Heart right ventricle (tissue), 16 donors: ENCODE measurements around the gene KRTAP4-4. TPM values are rescaled to one million over a fixed set of nuclear protein-coding genes. Genes with fewer than 3 reads are reported as not detected.
"Not testable (repeated sequence)": the region's sequence is repeated elsewhere in the genome, so short reads cannot be mapped to it uniquely, and the experiment has no call there.

Source experiments
- ATAC-seq, 8 donors: fragments of 200-7000 bp; cut with Tn5 transposase; one replicate each; pipeline ENCODE4 v1.9.1; 2020; ENCODE audit warnings: mild to moderate bottlenecking in 8 of 8, moderate library complexity in 8 of 8, moderate number of reproducible peaks in 1 of 8
- DNase-seq, 2 donors: peaks; one replicate each; pipeline ENCODE4 v3.0.0-alpha.2; 2020
- H3K27ac ChIP-seq, 10 donors: fragments of 200-600 bp; sonication (generic) in 2 of 10; one replicate each; pipeline versions ENCODE4 v1.5.0 to v1.8.0; 2020 to 2022; ENCODE audit warnings: mild to moderate bottlenecking in 3 of 10
- H3K27me3 ChIP-seq, 7 donors: fragments of 200-600 bp; one replicate each; pipeline ENCODE4 v1.8.0; 2021 to 2022; ENCODE audit warnings: mild to moderate bottlenecking in 2 of 7
- H3K36me3 ChIP-seq, 9 donors: fragments of 200-600 bp; sonication (generic) in 1 of 9; one replicate each; pipeline versions ENCODE4 v1.5.0 to v1.8.0; 2020 to 2022; ENCODE audit warnings: mild to moderate bottlenecking in 2 of 9
- H3K4me1 ChIP-seq, 9 donors: fragments of 200-600 bp; sonication (generic) in 1 of 9; one replicate each; pipeline versions ENCODE4 v1.5.0 to v1.8.0; 2020 to 2022; ENCODE audit warnings: mild to moderate bottlenecking in 4 of 9
- H3K4me3 ChIP-seq, 10 donors: fragments of 200-600 bp; sonication (generic) in 2 of 10; one replicate each; pipeline versions ENCODE4 v1.5.0 to v1.8.0; 2020 to 2022; ENCODE audit warnings: mild to moderate bottlenecking in 7 of 10, moderate library complexity in 2 of 10
- H3K9me3 ChIP-seq, 11 donors: fragments of 200-600 bp in 10 of 11; sonication (generic) in 2 of 11; one replicate each; pipeline versions ENCODE4 v1.5.0 to v1.8.0; 2013 to 2022; ENCODE audit warnings: mild to moderate bottlenecking in 2 of 11, control low read depth in 1 of 11, moderate library complexity in 1 of 11
- CTCF ChIP-seq, 9 donors: fragments of 200-600 bp; sonication (generic) in 2 of 9; IDR thresholded peaks; one replicate each; pipeline versions ENCODE4 v1.5.0 to v1.8.0; 2021 to 2022; ENCODE audit warnings: antibody characterized with exemption in 9 of 9, mild to moderate bottlenecking in 5 of 9, moderate library complexity in 1 of 9
- WGBS, 2 donors: extraction: QIAGEN DNeasy Blood & Tissue Kit; methylation state at CpG; one replicate each; pipeline ENCODE4 v1.1.7; 2013; ENCODE audit warnings: inconsistent platforms in 1 of 2; 5-methylcytosine and 5-hydroxymethylcytosine counted together
- intact Hi-C, 10 donors: fragments of 100-400 bp; cut with DNase I; formaldehyde crosslinking; loops; one replicate each; pipeline versions ENCODE4 v1.11.1 to v1.14.2; 2022
- polyA plus RNA-seq, 2 donors: library from polyadenylated mRNA; stranded (reverse); fragments of 200-250 nt; gene quantifications; one replicate each; pipeline ENCODE4 v1.2.3, GENCODE V29; 2013
- total RNA-seq, 10 donors: library from RNA; stranded (reverse); fragmentation: NEBNext Ultra II Directional in 3 of 10; extraction: Animal tissue kit (Norgen Biotek cat#: 25700) in 3 of 10; gene quantifications; one replicate each; pipeline versions ENCODE4 v1.2.1 to v1.2.4, GENCODE V29; 2021 to 2023
- donor health status: Arrhythmogenic right ventricular cardiomyopathy.
- donor health status: ischemic (EF 13 %, LVEDD 7.1; RV severe dilation, severe dysfunction).
- donor health status: healthy with polysubstance abuse.
- donor health status: DM: no; HTN: yes; CAD: no.
- donor health status: DM: no; HTN: no; CAD: no.
- donor health status: ischemic (EF 25% LVEDD 6.9; RV normal size, moderate dysfunction).
- donor health status: ischemic (EF 25% LVEDD 5.7; RV mildly dilated, moderate dysfunction).
- donor health status: healthy.
- donor health status: DM: yes; HTN: yes; CAD: no.
- donor health status: Ischemic cardiomyopathy.
- donor health status: ischemic (EF 35%, LVEDD 5.7; RV mildly dilated, moderate dysfunction).
- donor health status: nonischemic (EF 11% LVEDD 7.7; RV severe dilation, severe dysfunction).
- donor health status: DM: yes; HTN: yes; CAD: no.
- donor health status: PGD.
- donor health status: ischemic (EF 29% LVEDD 5.4; RV normal size, mild dysfunction).
- donor health status: nonischemic (EF 23%, LVEDD 6.1; RV moderate dilation, normal function).

Gene KRTAP4-4
- total and polyA plus RNA-seq, 12 donors = not detected

GRCh38 chr17:41125064-41125463 lies 35.5 kb downstream of the KRTAP4-4 start:
- TF ChIP-seq CTCF (IDR thresholded peaks at IDR 0.05) = no peak
- 92 to 93% methylated on average over 2 of the region's 2 CpGs for WGBS, 2 donors
- H3K36me3 ChIP-seq = no peaks in the 10 kb centered on the region
- H3K27ac ChIP-seq = no peak overlapping the region
- peaks cover 0 to 24% (median 4%) of the 10 kb centered on the region in 7 donors for H3K27me3 ChIP-seq
- ATAC-seq (no peak), DNase-seq (no peak)
- H3K9me3 ChIP-seq = peaks cover 0 to 6% (median 0%) of the 10 kb centered on the region in 11 donors
- no peak overlapping the region for H3K4me3 ChIP-seq
- no peaks in the 10 kb centered on the region for H3K4me1 ChIP-seq
- intact Hi-C loops = loop anchor here in 1 of 10 donors (10.0 kb wide), 1 partner anchor 60 kb away; the partner anchor contains the start of genes KRTAP4-1 and KRTAP9-1

- WGBS, 2 donors = 59 to 62% methylated on average over 3 of the region's 3 CpGs
- not testable (repeated sequence) for H3K4me1 ChIP-seq, DNase-seq, H3K4me3 ChIP-seq, ATAC-seq, H3K27ac ChIP-seq, H3K9me3 ChIP-seq, H3K36me3 ChIP-seq
- intact Hi-C loops = loop anchor here in 1 of 10 donors (10.0 kb wide), 1 partner anchor 61 kb away; the partner anchor contains the start of genes KRTAP4-1 and KRTAP9-1
- peaks cover 0 to 31% (median 4%) of the 10 kb centered on the region in 7 donors for H3K27me3 ChIP-seq
These were observed 36.6 kb downstream of the KRTAP4-4 start, which contains the start of gene KRTAP4-12 for GRCh38 chr17:41123991-41124371. Gene KRTAP4-12 (minus strand): TSS chr17:41124182. CDS start chr17:41124122, 60 bp downstream.

- not testable (repeated sequence) for DNase-seq, H3K27ac ChIP-seq, ATAC-seq, H3K4me3 ChIP-seq, H3K36me3 ChIP-seq, H3K4me1 ChIP-seq, H3K9me3 ChIP-seq
- intact Hi-C loops = loop anchor here in 1 of 10 donors (10.0 kb wide), 1 partner anchor 61 kb away; the partner anchor contains the start of genes KRTAP4-1 and KRTAP9-1
- 64 to 80% methylated on average over 12 of the region's 12 CpGs for WGBS, 2 donors
- peaks cover 0 to 31% (median 4%) of the 10 kb centered on the region in 7 donors for H3K27me3 ChIP-seq
These were observed 37.1 kb downstream of the KRTAP4-4 start for GRCh38 chr17:41123292-41123990.

GRCh38 chr17:41121742-41122141 lies 38.8 kb downstream of the KRTAP4-4 start:
- DNase-seq (no peak), ATAC-seq (no peak)
- Histone ChIP-seq H3K4me1 (no peaks in the 10 kb centered on the region), H3K27ac (no peak overlapping the region), H3K36me3 (no peaks in the 10 kb centered on the region), H3K9me3 (no peaks in the 10 kb centered on the region), H3K27me3 (peaks cover 0 to 31% (median 8%) of the 10 kb centered on the region in 7 donors), H3K4me3 (no peak overlapping the region)
- intact Hi-C loops = loop anchor here in 1 of 10 donors (10.0 kb wide), 1 partner anchor 63 kb away; the partner anchor contains the start of genes KRTAP4-1 and KRTAP9-1
- no peak for TF ChIP-seq CTCF (IDR thresholded peaks at IDR 0.05)
- 83 to 89% methylated on average over 2 of the region's 2 CpGs for whole genome bisulfite sequencing, 2 donors

GRCh38 chr17:41119696-41120690 lies 40.6 kb downstream of the KRTAP4-4 start:
- not testable (repeated sequence) for H3K27ac ChIP-seq, H3K9me3 ChIP-seq, H3K4me3 ChIP-seq, DNase-seq, H3K36me3 ChIP-seq, H3K4me1 ChIP-seq
- intact Hi-C loops = loop anchor here in 2 of 10 donors (5.0 to 10.0 kb wide), 2 partner anchors 53 to 65 kb away; partner anchors contain the start of genes KRTAP2-4 (in 1 of the 2), KRTAP4-1 (in 1 of the 2) and KRTAP9-1 (in 1 of the 2)
- peak in 1 of 8 donors; percentile 29 for ATAC-seq
- WGBS, 2 donors = 53 to 58% methylated on average over 11 of the region's 11 CpGs
- peaks cover 0 to 32% (median 8%) of the 10 kb centered on the region in 7 donors for H3K27me3 ChIP-seq
